HepG2 (cell line): Measurements from ENCODE around the gene NAPG. TPM values are rescaled to one million over a fixed set of nuclear protein-coding genes. Genes with fewer than 3 reads are reported as not detected.
A peak's percentile ranks its signal among the peaks of the same experiment; 100 is the strongest.

Experiments used
- ATF3 ChIP-seq: sonication (generic); formaldehyde crosslinking; IDR thresholded peaks from 2 replicates; pipeline ENCODE4 v1.4.0; 2020; ENCODE audit warnings: missing genetic modification reagents
- ATF5 ChIP-seq: sonication (generic); formaldehyde crosslinking; IDR thresholded peaks from 2 replicates; pipeline ENCODE4 v1.4.0; 2020; ENCODE audit warnings: mild to moderate bottlenecking, low read depth, missing genetic modification reagents
- BATF2 ChIP-seq: sonication (generic); formaldehyde crosslinking; IDR thresholded peaks from 2 replicates; pipeline ENCODE4 v1.8.0; 2022; ENCODE audit warnings: mild to moderate bottlenecking, missing genetic modification reagents, moderate library complexity
- BRCA1 ChIP-seq: sonication (generic); formaldehyde crosslinking; IDR thresholded peaks from 2 replicates; pipeline ENCODE4 v1.4.0; 2020; ENCODE audit warnings: missing genetic modification reagents
- HINFP ChIP-seq: sonication (generic); formaldehyde crosslinking; IDR thresholded peaks from 2 replicates; pipeline ENCODE4 v1.4.0; 2020; ENCODE audit warnings: low read depth, mild to moderate bottlenecking, missing genetic modification reagents
- HMGXB3 ChIP-seq: sonication (generic); formaldehyde crosslinking; IDR thresholded peaks from 2 replicates; pipeline ENCODE4 v1.4.0; 2020; ENCODE audit warnings: missing genetic modification reagents, borderline replicate concordance
- RARG ChIP-seq: sonication (generic); formaldehyde crosslinking; IDR thresholded peaks from 2 replicates; pipeline ENCODE4 v1.4.0; 2020; ENCODE audit warnings: low read depth, mild to moderate bottlenecking, missing genetic modification reagents
- RNF2 ChIP-seq: fragments of 450-650 bp; conservative IDR thresholded peaks from 2 replicates; pipeline ENCODE4 v1.6.1; 2016; ENCODE audit warnings: low read depth
- ZKSCAN5 ChIP-seq: sonication (generic); formaldehyde crosslinking; IDR thresholded peaks from 2 replicates; pipeline ENCODE4 v1.5.1; 2020; ENCODE audit warnings: mild to moderate bottlenecking, missing genetic modification reagents
- ZNF143 ChIP-seq: sonication (generic); formaldehyde crosslinking; IDR thresholded peaks from 2 replicates; pipeline ENCODE4 v1.4.0; 2020; ENCODE audit warnings: missing genetic modification reagents
- ZNF234 ChIP-seq: sonication (generic); formaldehyde crosslinking; conservative IDR thresholded peaks from 2 replicates; pipeline ENCODE4 v1.5.1; 2020; ENCODE audit warnings: mild to moderate bottlenecking, missing genetic modification reagents
- ZNF24 ChIP-seq: fragments of 450-650 bp; IDR thresholded peaks from 2 replicates; pipeline ENCODE4 v1.6.1; 2017; ENCODE audit warnings: antibody characterized with exemption, mild to moderate bottlenecking
- ZNF275 ChIP-seq: sonication (generic); formaldehyde crosslinking; IDR thresholded peaks from 2 replicates; pipeline ENCODE4 v1.8.0; 2022; ENCODE audit warnings: missing genetic modification reagents, mild to moderate bottlenecking, inconsistent platforms, borderline replicate concordance
- ZNF326 ChIP-seq: sonication (generic); formaldehyde crosslinking; IDR thresholded peaks from 2 replicates; pipeline ENCODE4 v1.4.0; 2020; ENCODE audit warnings: missing genetic modification reagents, borderline replicate concordance
- ZNF34 ChIP-seq: sonication (generic); formaldehyde crosslinking; IDR thresholded peaks from 2 replicates; pipeline ENCODE4 v1.4.0; 2020; ENCODE audit warnings: mild to moderate bottlenecking, missing genetic modification reagents, borderline replicate concordance
- ZNF660 ChIP-seq: sonication (generic); formaldehyde crosslinking; IDR thresholded peaks from 2 replicates; pipeline ENCODE4 v1.5.1; 2020; ENCODE audit warnings: mild to moderate bottlenecking, low read depth, missing genetic modification reagents, borderline replicate concordance
- ZNF709 ChIP-seq: sonication (generic); formaldehyde crosslinking; IDR thresholded peaks from 2 replicates; pipeline ENCODE4 v1.5.0; 2020; ENCODE audit warnings: mild to moderate bottlenecking, missing genetic modification reagents
- ZSCAN22 ChIP-seq: sonication (generic); formaldehyde crosslinking; IDR thresholded peaks from 2 replicates; pipeline ENCODE4 v1.4.0; 2020; ENCODE audit warnings: mild to moderate bottlenecking, missing genetic modification reagents
- ZSCAN29 ChIP-seq: sonication (generic); formaldehyde crosslinking; conservative IDR thresholded peaks from 2 replicates; pipeline ENCODE4 v1.4.0; 2020; ENCODE audit warnings: mild to moderate bottlenecking, missing genetic modification reagents
- polyA plus RNA-seq, 8 experiments: library from polyadenylated mRNA; depleted of rRNA in 3 of 8; stranded (reverse) in 7 of 8; unstranded in 1 of 8; fragments of >200 nt; fragmentation: Illumina TruSeq in 4 of 8; extraction: Trizol in 4 of 8; gene quantifications; 2 replicates each; pipeline versions ENCODE4 v1.2.1 to v1.2.3, GENCODE V29; 2011 to 2016; ENCODE audit warnings: low read depth in 4 of 8, missing spikeins in 1 of 8, mixed read lengths in 1 of 8; ENCODE audit not compliant: insufficient read depth in 1 of 8
- total RNA-seq, 5 experiments: library from RNA; depleted of rRNA; stranded (reverse); fragments of >200 nt; fragmentation: Illumina TruSeq; extraction: Trizol; gene quantifications; 2 replicates each; pipeline ENCODE4 v1.2.3, GENCODE V29; 2016; ENCODE audit warnings: low read depth in 1 of 5

Gene NAPG
- total and polyA plus RNA-seq, 2 of the 13 experiments (the other 11 are each of a cell fraction or from before 2014, with no cell fraction given): 19.8 to 34.4 TPM

- TF ChIP-seq ATF3 (CRISPR knock-in tag) (no peak), ZNF234 (CRISPR knock-in tag) (no peak), ZKSCAN5 (CRISPR knock-in tag) (no peak), ZNF709 (CRISPR knock-in tag) (0 out of 2 replicates have a peak, but pooled peaks have one; percentile 76), ZNF660 (CRISPR knock-in tag) (no peak), ZNF275 (CRISPR knock-in tag) (no peak), BRCA1 (CRISPR knock-in tag) (no peak), RNF2 (no peak; the same call in 1 of the 2 replicates), ZNF143 (CRISPR knock-in tag) (no peak), ZNF24 (no peak), BATF2 (CRISPR knock-in tag) (peak; percentile 46; the same call in 1 of the 2 replicates), HINFP (CRISPR knock-in tag) (no peak), ZNF34 (no peak), ZNF326 (CRISPR knock-in tag) (no peak), ATF5 (CRISPR knock-in tag) (no peak), ZSCAN22 (no peak), HMGXB3 (CRISPR knock-in tag) (peak; percentile 70; the same call in 1 of the 2 replicates), RARG (CRISPR knock-in tag) (no peak), ZSCAN29 (CRISPR knock-in tag) (no peak)
These were observed at the start of gene NAPG (continued) for GRCh38 chr18:10525697-10526560.
